ENCODE data around the gene CAMSAP1. TPM values are rescaled to one million over a fixed set of nuclear protein-coding genes. Genes with fewer than 3 reads are reported as not detected.

The CAMSAP1 gene
- total RNA-seq, 1 donor from 2014 or later = 20.5 TPM

DNA sequence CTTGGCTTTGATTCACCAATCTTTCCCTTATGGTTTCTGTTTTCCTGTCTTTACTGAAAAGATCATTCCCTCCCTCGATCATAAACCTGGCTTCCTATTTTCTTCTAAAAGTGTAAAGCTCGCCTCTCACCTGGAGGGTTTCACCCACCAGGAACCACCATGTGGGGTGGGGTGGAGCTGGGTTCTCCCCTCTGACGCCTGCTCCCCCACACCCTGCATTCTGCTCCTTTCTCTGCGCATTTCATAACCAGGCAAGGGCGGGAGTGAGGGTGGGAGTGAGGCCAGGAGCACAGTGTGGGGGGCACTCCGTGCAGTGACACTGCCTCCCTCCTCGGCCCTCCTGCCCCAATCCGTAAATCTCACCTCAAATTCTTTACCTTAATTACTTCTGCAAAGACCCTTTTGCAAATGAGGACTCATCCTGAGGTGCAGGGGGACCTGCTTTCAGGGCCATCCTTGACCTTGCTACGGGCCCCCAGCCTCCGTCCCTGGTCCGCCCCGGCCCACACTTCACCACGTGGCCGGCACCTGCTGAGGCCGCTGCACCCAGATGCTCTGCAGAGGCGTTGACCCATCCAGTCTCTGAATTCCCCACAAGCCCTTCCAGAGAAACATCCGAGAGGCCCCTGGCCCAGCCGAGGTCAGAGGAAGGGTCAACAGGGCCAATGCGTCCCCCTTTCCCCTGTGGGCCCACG is 146.0 kb downstream of the CAMSAP1 start:
- DNase-seq (ENCODE audit: low read depth, low spot score) = no peak

DNA sequence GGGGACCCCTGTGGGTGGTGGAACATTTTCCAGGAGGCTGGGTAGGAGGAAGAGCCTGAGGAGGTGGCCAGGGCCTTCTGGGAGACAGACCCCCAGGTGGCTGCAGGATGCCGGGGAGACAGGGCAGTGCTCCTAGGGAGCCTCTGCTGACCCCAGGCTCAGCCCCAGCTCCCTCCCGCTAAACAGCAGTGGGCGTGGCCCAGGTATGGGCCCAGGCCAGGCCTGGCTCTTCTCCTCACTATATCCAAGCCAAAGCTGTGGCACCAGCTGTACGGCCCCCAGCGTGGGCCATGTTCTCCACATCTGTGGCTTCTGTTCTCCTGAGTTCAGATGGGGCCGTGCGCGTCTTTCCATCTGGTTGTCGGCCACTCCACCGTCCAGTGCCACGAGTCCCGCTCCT is 146.9 kb downstream of the CAMSAP1 start:
- DNase-seq (ENCODE audit: low read depth, low spot score) = no peak

DNA sequence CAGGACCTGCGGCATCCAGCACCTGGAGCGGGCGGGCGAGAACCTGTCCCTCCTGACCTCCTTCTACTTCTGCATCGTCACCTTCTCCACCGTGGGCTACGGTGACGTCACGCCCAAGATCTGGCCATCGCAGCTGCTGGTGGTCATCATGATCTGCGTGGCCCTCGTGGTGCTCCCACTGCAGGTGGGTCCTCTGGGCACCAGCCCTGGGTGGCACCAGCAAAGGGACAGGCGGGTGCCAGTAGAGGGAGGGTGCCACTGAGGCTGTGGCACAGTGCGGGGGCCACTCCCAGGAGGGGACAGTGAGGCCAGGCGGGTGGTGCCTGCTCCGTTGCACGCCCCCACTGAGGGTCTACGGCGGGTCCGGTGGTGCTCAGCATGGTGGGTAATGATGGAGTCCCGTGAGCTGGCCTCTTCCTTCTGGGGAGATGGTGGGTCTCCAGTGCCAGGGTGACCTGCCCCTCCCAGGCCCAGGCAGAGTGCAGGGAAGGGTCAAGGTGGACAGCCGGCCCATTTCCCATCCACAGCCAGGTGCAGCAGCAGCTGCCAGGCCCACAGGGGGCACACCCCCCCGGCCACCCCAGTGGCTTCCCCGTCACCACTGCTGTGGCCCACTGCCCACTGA is 147.6 kb downstream of the CAMSAP1 start:
- DNase-seq (ENCODE audit: low read depth, low spot score) = no peak

DNA sequence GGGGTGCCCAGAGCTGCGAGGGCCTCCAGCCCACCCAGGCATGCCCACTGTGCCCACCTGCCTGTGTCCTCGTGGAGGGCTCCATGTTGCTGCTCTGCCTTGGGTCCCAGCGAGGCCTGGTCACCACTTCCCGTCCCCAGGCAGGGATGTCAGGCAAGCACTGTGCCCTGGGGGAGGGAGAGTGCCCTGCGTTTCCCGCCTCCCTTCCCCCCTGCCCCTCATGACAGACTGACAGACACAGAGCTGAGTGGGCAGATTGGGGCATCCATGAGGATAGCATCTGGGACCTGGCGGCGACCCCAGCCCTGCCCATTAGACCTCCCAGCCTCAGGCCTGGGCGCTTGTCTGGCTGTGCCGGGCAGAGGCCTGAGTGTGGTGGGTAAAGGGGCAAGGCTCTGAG is 148.5 kb downstream of the CAMSAP1 start:
- DNase-seq (ENCODE audit: low read depth, low spot score) = no peak

Other genes with a start within 250 kb of the CAMSAP1 start
- not detected in 2 replicates for gene LCN9, start 244.2 kb downstream of the CAMSAP1 start, total RNA-seq
- not detected in 2 replicates for gene SOHLH1, start 208.1 kb downstream of the CAMSAP1 start, total RNA-seq
- gene KCNT1, start 205.4 kb downstream of the CAMSAP1 start, total RNA-seq = under 0.01 TPM in 1 of 2 replicates, not detected in the other
- 37.7 and 38.5 TPM in 2 replicates for gene UBAC1, start 53.8 kb upstream of the CAMSAP1 start, total RNA-seq
- gene NACC2, start 187.7 kb upstream of the CAMSAP1 start, total RNA-seq = 20.7 and 25.5 TPM in 2 replicates
- gene TMEM250, start 211.3 kb upstream of the CAMSAP1 start, total RNA-seq = 72.3 and 75.4 TPM in 2 replicates

Data from pulmonary artery endothelial cell (primary cell).